ENCODE measurements around the gene FRMD4A. TPM values are rescaled to one million over a fixed set of nuclear protein-coding genes. Genes with fewer than 3 reads are reported as not detected.
A peak's percentile ranks its signal among the peaks of the same experiment; 100 is the strongest.

The FRMD4A gene
- total RNA-seq, 1 donor from 2014 or later: 23.0 TPM

DNA sequence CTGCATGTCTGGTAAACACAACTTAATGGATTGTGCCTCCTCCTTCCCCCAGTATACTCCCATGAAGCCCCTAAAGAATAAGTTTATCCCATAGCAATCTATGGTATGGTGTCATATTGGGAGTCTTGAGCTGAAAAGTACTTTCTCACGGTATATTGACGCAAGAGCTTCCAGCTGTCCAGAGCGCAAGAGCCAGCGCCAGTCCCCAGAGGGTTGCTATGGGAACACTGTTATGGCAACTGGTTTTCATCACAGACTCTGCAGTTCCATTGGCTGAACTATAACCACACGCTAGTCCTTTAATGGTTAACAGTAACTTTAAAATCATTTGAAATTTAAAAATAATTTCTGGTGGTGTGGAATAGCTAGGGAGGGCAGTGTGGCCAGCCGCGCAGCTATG lies 697.0 kb downstream of the FRMD4A start:
- DNase-seq (ENCODE audit: low read depth): peak; percentile 93

DNA sequence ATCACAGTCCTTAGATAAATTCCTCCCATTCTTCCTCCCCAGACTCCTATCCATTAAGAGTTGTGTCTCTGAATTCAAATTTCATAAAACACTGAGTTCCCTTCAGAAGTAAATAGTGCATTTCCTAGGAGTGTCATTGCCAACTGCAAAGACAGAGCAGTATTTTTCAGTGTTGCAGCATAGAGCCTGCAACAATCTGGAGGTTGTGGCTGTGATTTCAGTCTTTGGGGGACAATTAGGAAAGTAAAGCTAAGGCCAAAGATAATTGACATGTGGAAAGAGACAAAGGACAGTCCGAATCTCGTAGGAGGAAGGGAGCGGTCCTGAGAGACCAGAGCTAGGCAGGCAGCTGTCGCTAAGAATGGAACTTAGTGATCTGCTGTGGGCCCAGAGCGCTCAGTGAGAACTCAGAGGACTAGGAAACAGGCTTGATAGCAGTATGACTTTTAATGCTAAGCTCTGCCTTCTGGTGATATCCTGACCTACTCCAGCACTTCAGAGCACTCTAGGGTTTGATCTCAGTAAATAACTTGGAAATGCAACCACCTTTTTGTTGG lies 697.8 kb downstream of the FRMD4A start:
- DNase-seq (ENCODE audit: low read depth): peak; percentile 76

DNA sequence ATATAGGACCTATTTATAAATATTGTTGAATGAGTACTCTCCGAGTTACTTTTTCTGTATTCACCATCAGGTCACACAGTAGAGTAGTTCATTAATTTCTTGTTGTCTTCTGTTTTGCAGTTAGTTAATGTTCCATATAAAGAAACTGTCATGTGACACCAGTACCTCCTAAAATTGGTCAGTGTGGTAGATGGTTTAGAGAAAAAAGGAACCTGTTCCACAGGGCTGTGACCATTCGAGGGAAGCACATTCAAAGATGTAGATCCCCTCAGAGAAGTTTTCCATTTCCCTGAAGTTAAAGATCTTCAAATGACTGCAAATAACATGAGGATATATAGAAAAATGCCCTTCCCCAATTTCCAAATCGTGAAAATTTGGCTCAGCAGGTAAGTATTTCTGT lies 698.3 kb downstream of the FRMD4A start:
- peak; percentile 17 for DNase-seq (ENCODE audit: low read depth)

DNA sequence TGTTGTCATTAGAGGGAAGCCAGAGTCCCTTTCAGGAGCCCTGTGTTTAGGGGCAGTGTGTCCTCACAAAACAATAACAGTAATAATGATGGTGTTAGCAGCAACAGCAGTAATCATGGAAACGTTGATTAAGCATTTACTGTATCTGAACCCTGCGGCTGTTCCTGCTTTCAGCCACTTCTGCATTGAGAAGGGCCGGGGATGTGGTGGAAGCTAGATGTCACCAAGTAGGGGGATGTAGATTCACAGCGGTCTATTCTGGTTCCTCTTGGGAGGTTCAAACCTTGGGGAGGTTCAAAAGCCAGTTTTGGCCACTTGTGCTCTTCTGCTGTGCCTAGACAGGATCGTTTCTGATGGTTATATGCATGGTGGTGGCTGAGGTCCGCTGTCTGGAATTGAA lies 699.1 kb downstream of the FRMD4A start:
- no peak for DNase-seq (ENCODE audit: low read depth)

DNA sequence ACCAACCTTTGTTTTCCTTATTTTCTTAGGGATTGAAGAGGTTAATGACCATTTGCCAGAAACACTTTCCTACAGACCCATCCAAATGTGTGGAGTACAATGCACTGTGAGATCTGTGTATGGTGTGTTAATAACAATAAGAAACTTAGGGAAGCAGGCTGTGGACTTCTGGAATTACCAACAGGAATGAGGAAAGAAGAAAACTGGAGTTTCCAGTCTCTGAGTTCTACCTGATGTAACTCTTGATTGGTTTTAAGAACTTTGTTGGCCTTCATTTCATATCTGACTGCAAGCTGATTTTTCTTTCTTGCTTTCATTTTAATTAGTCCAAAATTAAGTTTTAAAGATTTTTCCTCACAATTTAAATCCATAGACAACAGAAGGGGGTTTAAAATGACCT lies 700.5 kb downstream of the FRMD4A start:
- DNase-seq (ENCODE audit: low read depth): no peak

DNA sequence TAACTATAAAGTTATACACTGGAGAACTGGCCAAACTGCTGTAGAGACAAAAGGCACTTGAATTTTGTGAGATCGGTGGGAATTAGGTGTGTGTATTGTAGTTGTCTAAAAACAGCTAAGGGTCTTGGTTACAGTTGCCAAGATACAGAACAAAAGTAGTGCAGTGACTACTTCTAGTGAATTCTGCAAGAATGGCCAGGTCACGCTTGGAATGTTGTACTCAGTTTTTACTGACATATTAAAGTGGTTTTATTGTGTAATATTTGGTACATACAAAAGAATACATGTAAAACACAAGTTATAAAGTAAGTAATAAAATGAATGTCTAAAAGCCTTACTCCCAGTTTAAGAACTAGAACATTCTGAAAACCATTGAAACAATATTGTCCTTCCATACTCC lies 701.6 kb downstream of the FRMD4A start:
- no peak for DNase-seq (ENCODE audit: low read depth)

DNA sequence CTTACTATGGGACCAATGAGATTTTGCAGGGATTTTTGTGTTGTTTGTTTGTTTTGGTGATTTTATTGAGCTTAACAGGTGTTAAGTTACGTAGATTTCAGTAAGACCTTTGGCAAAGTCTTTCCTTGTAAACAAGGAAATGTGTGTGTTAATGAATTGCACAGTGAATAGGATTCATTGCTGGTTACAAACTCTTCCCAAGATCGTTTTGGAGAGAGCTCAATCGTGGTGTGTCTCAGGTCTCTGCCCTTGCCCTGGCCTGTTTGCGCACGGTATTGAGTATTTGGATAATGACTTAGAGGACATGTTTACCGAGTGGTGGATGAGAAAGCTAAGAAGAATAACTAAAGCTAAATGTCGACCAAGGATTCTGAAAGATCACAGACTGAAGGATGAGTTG lies 702.1 kb downstream of the FRMD4A start:
- DNase-seq (ENCODE audit: low read depth): no peak

DNA sequence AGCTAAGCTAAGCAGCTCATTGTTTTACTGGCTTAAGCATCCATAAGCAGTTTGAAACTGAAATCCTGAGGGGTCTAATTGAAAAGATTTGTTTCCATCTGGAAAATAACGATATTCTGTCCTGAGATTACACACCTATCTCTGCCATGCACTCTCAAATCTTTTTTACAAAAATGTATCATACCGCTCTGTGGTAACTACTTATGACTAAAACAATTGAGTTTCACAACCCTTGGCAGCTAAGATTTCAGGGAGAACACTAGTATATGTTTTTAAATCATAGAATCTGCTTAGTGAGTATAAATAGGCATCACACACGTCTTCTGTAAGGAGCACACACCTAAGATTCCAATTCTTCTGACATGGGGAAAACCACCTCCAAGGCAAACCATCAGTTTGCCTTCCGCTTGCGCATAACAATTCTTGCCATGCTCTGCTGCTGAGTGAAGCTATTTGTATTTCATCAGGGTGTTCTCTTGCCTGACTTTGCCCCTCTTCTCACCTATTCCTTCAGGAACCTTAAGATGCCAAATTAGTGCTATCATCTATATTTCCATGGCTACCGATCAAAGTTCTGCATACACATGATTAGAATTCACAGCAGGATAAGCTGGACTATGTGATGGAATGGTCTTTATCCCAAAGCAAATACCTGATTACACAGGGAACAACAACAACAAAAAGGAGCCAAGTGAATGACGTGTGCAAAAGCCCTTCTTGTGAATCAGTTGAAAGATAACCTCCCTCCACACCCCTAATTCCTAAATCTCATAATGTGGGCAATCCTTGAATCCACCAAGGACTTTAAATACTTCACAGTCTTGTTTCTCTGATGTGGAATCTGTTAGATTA lies 703.0 kb downstream of the FRMD4A start:
- DNase-seq (ENCODE audit: low read depth): no peak

DNA sequence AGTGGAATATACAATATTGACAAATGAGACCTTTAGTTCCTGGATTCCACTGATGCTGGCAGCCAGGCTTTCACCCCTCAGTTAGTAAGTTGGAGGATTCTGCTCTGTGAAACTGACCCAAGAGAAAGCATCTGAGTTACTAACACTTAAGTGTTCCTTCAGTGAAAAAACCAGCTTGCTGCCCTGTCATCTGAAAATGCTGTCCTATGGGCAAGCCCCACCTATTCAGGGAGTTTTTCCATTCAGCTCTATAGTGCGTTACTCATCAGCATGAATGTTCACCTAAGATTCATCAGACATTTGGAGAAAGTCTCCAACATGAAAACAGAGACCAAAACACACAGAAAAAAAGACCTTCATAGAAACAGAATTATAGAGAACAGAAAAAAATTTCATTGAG lies 706.1 kb downstream of the FRMD4A start:
- no peak for DNase-seq (ENCODE audit: low read depth)

DNA sequence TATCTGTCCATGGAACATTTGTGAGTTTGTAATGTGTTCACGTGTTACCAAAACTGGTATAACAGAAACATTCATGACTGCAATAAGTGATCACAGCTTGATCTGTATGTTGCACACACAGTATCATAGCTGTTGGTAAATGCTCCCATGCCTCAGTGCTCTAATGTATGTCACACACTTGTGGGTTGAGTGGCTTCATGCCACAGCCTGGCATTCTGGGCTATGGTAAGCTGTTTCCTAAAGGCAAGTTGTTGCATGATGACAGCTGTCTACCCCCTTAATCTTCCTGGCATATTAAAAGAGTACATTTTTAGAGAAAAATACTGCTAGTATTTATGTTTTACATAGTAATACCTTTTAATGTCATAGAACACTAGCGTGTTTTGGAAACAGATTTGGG lies 708.8 kb downstream of the FRMD4A start:
- DNase-seq (ENCODE audit: low read depth): no peak

DNA sequence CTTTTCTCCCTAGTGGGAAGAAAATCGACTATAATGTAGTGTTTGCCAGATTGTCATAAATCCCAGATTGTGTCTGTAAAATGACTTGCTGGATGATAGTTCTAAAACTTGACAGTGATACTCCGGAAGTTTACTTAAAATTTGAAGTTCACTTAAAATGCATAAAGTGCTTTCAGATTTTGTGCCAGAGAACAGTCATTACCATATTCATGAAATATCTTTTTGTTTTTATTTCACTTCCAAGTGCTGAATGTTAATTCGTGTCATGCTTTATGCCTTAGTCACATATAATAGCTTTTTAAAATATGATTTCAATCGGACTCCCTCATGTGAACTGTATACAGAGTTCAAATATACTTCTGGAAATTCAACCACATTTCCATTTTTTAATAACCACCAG lies 713.6 kb downstream of the FRMD4A start:
- no peak for DNase-seq (ENCODE audit: low read depth)

DNA sequence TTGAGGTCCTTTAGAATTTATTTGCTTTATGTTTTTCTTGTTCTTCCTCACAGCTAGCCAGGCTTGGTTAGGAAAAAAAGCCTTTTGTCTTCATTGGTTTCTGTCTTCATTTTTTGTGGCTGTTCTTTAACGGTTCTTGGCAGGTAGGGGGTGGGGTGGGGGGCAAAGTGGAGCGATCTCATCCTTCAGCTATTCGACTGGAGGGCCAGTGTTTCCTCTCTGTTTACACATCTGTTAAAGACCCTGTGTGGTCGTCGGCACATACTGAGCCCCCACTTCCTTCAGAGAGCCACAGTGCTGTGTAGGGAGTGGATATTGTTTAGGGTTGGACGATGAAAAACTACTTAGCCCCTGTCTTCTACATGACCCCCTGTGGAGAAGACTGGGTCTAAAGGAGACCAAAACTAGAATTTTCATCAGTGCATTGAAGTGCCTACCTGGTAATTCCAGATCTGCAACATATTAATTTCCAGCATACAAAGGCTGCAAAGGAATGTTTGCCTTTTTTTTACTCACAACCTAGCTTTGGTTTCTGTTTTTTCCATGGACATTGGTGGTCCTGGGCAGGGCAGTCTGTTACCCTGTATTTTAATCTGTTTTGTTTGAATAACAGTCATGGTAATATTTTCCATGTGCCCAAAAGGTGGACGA lies 714.9 kb downstream of the FRMD4A start:
- no peak for DNase-seq (ENCODE audit: low read depth)

DNA sequence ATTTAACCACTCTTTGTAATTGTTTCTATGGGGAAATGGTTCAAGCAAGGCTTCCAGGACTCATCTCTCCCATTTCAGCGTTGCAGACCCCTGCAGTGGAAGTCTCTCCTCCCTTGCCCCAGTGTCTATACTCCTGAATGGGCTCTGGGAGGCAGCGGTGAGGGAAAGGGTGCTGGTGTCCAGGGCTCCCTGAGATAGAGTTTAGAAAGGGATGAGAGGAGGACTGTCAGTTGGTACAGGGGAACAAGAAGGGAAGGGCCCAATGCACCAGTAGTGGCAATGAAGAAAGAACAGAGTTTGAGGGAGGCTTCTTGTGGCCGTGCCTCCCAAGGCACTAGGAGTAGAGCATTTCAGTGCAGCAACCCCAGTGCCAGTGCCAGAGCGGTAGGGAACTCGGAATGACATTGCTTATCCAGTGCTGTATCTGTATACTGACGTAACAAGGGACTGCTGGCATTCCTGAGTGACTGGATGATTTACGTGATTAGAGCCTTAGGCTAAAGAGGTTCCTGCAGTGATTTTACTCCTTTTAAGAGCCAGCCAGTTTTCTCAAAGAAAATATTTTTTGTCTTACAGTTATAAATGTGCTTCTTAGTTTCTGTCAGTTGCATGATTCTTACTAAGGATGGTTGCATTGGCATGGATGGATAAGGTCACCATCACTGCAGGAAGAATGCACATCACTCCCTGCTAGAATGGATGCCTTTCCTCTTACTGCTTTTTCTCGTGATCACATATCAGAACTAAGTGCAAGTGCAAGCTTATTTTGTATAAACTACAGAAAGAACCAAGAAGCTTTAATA lies 716.0 kb downstream of the FRMD4A start:
- DNase-seq (ENCODE audit: low read depth): no peak

DNA sequence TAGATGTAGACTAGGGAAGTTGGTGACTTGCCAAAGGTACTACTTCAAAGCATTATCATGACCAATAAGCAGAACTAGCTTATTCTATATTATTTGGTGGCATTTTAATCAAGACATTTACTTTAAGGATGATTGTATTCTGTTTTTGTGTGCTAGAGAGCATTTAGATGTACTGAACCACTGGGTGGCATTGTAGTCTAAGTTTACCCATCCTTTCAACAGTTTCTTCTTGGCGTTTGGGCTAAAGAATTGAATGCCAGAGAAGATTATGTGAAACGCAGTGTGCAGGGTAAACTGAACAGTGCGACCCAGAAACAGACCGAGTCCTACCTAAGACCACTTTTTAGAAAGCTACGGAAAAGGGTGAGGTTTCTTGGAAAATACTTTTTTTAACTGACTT lies 717.2 kb downstream of the FRMD4A start:
- peak; percentile 48 for DNase-seq (ENCODE audit: low read depth)

DNA sequence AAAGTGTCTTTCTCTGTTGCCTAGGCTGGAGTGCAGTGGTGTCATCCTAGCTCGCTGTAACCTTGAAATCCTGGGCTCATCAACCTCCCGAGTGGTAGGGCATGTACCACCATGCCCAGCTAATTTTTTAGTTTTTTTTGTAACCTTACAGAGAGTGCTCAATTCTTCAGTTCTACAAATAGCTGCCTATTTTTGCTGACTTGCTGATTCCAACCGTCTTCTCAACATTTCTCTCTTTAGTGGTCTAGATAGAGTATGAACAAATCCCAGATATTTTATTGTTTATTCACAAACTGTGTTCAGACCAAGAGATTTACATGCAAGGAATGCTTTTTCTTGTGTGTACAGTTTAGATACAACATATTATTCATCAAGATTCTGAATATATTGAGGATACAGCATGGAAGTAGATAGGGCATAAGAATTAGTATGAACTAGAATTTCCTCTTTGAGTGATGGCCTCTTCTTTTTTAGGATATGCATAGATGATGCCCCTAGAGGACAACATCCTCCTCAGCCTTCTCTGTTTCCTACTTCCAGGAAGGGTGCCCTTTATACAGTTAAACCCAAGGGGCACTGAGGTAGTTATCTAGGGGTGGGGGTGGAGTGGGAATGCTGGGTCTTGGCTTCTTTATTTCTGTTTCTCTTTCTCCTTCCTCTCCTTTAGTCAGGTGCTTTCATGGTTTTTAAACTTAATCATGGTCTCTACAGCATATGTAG lies 717.9 kb downstream of the FRMD4A start:
- no peak for DNase-seq (ENCODE audit: low read depth)

DNA sequence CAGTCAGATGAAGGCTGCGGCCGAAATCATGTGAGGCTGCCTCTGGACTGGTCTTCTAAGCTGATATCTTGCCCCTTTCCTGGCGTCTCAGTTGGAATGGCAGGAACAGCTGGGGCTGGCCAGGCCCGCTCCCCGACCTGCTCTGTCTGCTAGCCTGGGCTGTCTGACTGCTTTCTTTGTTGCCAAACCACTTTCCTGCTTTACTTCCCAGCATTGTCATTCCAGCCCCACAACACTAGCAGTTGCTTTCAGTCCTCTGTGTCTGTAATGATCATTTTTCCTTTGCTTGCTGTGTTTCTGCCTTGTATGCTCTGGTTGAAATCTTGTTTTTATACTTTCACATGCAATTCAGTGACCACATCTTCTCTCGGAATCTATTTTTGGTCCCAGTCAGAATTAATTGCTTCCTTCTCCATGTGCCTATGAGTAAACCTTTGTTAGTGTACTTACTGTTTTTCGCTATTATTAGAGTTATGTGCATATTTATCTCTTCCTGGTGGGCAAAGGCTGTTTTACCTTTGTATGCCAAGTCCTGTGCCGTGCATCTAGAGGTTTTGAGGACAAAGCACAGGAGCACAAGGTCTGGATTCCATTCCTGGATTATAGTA lies 722.4 kb downstream of the FRMD4A start:
- peak; percentile 97 for DNase-seq (ENCODE audit: low read depth)

DNA sequence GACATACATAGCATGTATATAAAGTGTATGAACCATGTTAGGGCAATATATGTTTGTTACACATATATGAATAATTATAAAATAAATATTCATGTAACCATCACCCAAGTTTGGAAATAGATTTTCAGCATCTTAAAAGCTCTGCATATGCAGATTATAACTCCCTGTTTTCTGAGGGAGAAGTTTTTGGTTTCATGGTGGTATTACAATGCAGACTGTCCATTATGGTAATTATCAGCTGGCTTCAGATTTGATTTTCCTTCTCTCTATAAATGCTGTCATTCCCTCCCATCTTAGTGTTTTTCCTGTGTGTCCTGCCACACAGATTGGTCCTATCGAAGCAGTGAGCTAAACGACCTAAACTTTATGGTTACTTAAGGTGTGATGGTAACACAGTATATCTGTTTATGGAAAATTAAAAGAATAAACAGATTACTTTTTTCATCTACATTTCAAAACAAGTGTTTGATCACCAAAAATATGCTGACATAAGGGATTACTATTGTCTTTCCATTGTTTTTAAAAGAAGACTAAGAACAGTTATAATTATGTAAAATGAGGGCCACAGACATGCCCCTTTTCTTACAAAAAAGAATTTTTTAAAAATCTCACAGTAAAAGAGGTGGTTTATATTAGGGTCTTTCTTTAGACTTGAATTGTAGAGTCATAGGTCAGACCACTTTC lies 726.2 kb downstream of the FRMD4A start:
- no peak for DNase-seq (ENCODE audit: low read depth)

DNA sequence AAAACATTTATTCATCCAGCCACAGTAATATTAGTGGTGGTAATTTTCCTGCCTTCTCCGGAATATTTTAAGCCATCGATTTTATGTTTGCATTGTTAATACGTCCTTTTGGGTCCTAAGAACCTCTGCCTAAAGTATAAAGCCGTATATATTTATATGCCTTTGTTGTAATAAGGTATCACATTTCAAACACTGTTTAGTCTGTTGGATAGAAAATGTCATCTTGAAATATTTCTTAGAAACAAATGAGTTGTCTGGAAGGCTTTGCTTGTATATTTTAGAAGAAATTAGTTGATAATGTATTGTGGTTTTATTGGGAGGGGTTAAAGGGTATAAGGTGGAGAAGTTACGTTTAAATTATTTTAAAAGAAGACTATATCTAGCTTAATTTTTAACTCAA lies 732.8 kb downstream of the FRMD4A start:
- no peak for DNase-seq (ENCODE audit: low read depth)

DNA sequence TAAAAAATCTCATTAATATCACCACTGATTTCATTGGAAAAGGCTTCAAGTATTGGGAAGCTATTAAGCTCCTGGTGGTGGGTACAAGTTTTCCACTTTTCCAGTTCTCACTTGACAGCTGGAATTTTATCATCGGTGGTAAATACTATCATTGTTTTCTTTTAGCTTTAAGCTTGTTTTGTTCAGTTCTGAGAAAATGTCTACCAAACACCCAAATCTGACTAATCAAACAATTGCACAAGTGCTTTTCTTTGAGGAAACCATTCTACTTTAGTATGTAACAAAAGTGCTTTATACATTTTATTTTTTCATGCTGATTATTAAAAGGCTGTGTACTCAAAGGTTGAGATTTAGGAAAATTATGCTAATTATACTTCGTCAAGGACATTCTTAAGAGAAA lies 736.1 kb downstream of the FRMD4A start:
- DNase-seq (ENCODE audit: low read depth): no peak
